Subcutaneous adipose tissue (tissue), 4 donors: Measurements from ENCODE around the gene FOXI2. TPM values are rescaled to one million over a fixed set of nuclear protein-coding genes. Genes with fewer than 3 reads are reported as not detected.

ENCODE experiments used
- total RNA-seq, 4 donors: library from RNA; depleted of rRNA; stranded (reverse); fragments of >200 nt; gene quantifications; one replicate each; pipeline ENCODE4 v1.1.0, GENCODE V29; 2016
- TF ChIP-seq, protein P1 (sequence below): fragments of 450-650 bp; IDR thresholded peaks from one replicate; pipeline ENCODE4 v1.5.1; 2016; ENCODE audit warnings: low read depth, mild to moderate bottlenecking, control low read depth, antibody characterized with exemption, moderate library complexity

The FOXI2 gene
- total RNA-seq, 4 donors from 2014 or later: 0.22 TPM; not detected in 3

- TF ChIP-seq, protein P1, sequence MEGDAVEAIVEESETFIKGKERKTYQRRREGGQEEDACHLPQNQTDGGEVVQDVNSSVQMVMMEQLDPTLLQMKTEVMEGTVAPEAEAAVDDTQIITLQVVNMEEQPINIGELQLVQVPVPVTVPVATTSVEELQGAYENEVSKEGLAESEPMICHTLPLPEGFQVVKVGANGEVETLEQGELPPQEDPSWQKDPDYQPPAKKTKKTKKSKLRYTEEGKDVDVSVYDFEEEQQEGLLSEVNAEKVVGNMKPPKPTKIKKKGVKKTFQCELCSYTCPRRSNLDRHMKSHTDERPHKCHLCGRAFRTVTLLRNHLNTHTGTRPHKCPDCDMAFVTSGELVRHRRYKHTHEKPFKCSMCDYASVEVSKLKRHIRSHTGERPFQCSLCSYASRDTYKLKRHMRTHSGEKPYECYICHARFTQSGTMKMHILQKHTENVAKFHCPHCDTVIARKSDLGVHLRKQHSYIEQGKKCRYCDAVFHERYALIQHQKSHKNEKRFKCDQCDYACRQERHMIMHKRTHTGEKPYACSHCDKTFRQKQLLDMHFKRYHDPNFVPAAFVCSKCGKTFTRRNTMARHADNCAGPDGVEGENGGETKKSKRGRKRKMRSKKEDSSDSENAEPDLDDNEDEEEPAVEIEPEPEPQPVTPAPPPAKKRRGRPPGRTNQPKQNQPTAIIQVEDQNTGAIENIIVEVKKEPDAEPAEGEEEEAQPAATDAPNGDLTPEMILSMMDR: no peak
Measured at GRCh38 chr10:127743205-127743604, 6.2 kb downstream of the FOXI2 start.

- TF ChIP-seq, protein P1: no peak
Measured at GRCh38 chr10:127744956-127745355, 8.0 kb downstream of the FOXI2 start.

DNA sequence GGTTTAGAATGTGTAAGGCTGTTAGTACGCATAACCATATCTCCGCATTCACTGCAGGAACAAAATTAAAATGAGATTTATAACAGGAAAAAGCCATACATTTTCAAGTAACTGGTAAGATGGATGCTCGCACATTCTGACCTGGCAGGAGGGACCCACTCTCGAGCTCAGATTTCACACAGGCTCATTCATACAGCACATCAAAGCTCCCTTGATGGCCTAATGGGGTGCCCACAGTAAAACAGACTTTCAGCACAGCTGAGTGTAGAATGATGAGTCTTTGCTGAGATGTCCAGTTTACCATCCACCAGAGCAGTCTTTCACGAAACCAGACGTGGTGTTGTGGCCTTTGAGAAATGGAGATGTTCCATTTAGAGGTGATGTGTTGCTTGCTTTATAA is 8.9 kb downstream of the FOXI2 start:
- TF ChIP-seq, protein P1: no peak

DNA sequence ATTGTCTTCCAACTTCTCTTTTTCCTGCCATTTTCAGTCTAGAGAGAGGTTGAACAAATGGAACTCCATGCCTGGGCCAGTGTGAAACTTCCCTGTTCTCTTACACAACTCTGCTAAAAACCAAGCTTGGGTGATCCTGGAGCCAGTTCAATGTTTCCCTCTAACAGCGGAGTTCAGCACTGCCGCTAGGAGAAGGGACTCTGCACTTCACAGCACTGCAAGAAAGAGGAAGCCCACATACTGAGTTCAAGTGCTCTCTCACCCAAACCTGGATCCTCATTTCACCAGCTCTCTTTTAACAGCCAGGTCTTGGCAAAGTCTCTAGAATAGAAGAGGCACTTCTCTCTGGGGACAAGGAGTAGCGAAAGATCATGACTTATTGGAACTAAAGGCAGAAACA is 18.8 kb downstream of the FOXI2 start:
- TF ChIP-seq, protein P1: no peak

DNA sequence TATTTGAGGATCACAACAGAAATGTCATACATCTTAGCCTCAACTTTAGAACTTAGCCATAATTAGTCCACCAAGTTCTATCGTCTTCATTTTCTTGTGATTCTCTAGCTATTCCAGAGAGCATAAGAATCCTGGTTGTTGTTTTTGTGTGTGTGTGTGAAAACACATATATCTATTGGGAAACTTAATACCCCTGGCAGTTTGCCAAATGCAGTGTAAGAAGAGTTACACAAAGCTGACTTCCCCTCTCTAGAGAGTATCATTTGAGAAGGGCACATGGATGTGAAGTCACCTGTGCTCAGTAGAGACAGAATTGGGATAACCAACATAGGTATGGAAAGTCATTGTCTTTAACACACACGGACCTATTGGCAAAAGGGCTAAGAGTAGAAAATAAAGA is 19.3 kb downstream of the FOXI2 start:
- TF ChIP-seq, protein P1: no peak

GRCh38 chr10:127757033-127757432 is 20.0 kb downstream of the FOXI2 start:
- TF ChIP-seq, protein P1: no peak

- TF ChIP-seq, protein P1: no peak
Measured at GRCh38 chr10:127759276-127759675, 22.3 kb downstream of the FOXI2 start.
